HepG2 (cell line): Measurements from ENCODE around the gene TMEM164.

Experiments used
- CEBPB ChIP-seq: IDR thresholded peaks from 2 replicates; pipeline ENCODE4 v1.6.1; 2011; ENCODE audit warnings: low read depth, low read length, improper control_type of control experiment, borderline replicate concordance
- HMGXB3 ChIP-seq: sonication (generic); formaldehyde crosslinking; IDR thresholded peaks from 2 replicates; pipeline ENCODE4 v1.4.0; 2020; ENCODE audit warnings: missing genetic modification reagents, borderline replicate concordance
- MAX ChIP-seq: IDR thresholded peaks from 2 replicates; pipeline ENCODE4 v1.6.1; 2012; ENCODE audit warnings: inconsistent platforms
- NBN ChIP-seq: fragments of 450-650 bp; conservative IDR thresholded peaks from 2 replicates; pipeline ENCODE4 v1.6.1; 2017
- PHF8 ChIP-seq: sonication (generic); formaldehyde crosslinking; IDR thresholded peaks from 2 replicates; pipeline ENCODE4 v1.5.0; 2020; ENCODE audit warnings: missing genetic modification reagents
- RNF2 ChIP-seq: fragments of 450-650 bp; conservative IDR thresholded peaks from 2 replicates; pipeline ENCODE4 v1.6.1; 2016; ENCODE audit warnings: low read depth
- TEAD2 ChIP-seq: sonication (generic); formaldehyde crosslinking; IDR thresholded peaks from 2 replicates; pipeline ENCODE4 v1.9.0; 2021; ENCODE audit warnings: missing genetic modification reagents
- YY1 ChIP-seq: IDR thresholded peaks from 2 replicates; pipeline ENCODE4 v1.6.1; 2011; ENCODE audit warnings: low read length, low read depth, moderate library complexity, mild to moderate bottlenecking; ENCODE audit not compliant: insufficient read depth, insufficient replicate concordance
- ZZZ3 ChIP-seq: sonication (generic); formaldehyde crosslinking; IDR thresholded peaks from 2 replicates; pipeline ENCODE4 v1.4.0; 2020; ENCODE audit warnings: missing genetic modification reagents, mild to moderate bottlenecking, borderline replicate concordance

GRCh38 chrX:109966246-109966645, 36.7 kb upstream of the TMEM164 start:
- TF ChIP-seq PHF8 (no peak), ZZZ3 (no peak), NBN (no peak), HMGXB3 (CRISPR knock-in tag) (no peak), YY1 (no peak), CEBPB (no peak), MAX (no peak), RNF2 (no peak), TEAD2 (CRISPR knock-in tag) (no peak)
